GM18858 (cell line): ENCODE measurements around the gene SLAMF9.

Source experiments
- ATAC-seq: cut with Tn5 transposase; IDR thresholded peaks from one replicate; pipeline ENCODE4 v1.9.1; 2021; ENCODE audit not compliant: unreplicated experiment

Gene SLAMF9

DNA sequence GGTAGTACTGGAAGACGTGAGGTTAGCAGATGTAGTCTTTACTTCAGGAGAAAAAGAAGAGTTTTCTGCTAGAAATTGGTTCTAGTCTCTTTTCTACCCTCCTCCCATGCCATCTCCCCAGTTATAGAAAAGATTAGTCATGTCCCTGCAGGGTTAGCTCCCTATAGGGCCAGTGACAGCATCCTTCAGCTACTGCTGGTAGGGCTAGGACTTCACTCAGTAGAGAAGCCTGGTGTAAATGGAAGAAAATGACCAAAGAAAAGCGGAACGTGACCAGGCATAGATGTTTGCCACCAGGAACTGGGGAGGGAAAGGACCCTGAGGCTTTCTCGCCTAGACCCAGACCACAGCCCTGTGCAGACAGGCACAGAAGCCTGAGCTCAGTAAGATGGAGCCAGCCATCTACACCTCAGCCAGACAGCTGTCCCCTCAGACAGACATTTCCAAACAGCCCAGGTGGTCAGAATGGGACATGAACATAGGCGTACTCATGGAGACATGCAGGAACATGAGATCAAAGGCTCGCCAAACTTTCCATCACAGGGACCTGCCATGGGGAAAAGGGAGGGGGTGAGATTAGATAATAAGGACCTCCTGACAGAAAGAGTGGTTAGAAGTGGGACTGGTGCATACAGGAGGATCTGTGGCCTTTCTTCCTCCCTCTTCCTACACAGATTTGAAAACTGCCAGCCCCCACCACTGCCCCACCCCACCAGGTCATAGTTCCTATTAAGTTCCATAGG is 23.5 kb upstream of the SLAMF9 start:
- ATAC-seq: no peak

DNA sequence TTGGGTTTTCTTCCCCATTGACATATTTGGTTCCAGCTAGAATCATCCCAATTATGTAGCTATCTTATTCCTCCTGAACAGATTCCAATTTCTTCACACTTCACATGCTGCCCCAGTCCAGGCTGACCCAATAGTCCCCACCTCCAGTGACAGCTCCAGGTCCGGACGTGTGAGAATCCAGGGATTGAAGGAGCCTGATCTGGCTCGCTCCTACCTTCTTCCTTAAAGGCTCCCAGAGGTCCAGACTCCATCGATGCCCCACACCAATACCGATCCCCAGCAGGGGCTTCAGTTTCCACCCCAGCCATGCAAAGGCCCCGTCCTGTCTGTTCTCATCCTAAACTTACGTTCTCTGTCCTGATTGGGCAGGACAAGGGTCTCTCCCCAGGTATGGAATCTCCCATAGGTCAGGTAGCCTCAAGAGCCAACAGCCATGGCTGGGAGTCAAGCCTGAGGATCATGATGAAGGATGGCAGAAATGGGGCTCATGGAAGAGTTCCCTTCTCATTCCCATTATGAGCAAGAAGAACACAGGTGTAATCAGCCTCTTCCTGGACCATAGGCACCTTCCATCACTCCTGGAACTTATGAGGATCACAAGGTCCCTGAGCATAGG is 20.4 kb upstream of the SLAMF9 start:
- no peak for ATAC-seq

DNA sequence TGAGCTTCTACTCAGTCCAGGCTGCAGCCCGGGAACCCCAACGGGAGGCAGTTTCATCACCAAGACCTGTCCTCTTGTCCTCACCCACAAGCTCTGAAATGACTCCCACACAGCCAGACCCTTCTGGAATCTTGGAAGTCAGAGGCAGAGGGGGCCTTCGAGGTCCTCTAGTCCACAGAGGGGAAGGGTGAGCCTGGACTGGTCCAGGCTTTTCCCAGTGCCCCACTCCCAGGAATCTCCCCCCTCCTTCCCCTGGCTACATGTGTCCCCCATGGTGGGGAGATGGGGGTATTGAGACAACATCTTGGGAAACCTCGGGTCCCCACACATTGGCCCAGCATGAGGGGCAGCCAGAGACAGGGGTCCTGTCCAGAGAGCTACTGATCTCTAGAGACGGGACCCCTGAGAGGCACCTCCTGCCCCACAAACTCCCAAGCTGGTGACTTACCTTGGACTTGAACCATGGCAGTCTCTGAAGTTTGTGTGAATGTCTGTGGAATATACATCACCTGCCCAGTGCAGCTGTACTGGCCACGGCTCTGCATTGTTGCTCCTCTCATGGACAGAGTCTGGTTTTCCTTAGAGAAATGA is 19.4 kb upstream of the SLAMF9 start:
- ATAC-seq: no peak

DNA sequence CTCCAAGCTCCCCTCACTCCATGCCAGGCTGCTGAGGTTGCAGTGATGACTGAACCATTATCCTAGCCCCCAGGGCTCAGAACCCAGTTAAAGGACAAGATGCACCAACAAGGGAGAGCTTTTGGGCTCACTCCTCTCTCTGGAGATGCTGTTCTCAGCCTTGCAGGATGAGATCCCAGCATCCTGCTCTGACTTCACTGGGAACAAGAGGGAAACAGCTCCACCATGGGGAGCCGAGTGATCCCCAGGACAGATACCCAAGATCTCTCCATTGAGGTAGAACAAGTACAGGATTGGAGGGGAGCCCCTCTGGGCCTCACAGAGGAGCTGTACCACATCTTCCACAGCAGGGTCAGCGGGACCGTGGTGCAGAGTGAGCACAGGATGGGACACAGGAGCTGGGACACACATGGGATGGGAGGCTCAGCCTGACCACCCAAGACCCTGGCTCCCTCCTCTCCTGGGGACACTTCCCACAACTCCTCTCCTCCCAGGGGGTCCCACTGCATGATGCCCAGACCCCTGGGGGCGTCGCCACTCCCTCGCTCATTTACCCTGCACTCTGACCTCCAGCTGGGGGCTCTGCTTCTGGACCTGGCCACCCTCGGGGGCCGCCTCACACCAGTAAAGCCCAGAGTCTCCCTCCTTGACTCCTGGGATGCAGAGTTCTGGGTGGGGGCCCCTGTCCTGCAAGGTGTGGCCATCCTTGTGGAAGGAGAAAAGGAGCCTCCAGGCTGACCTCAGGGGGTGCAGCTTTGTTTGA is 18.6 kb upstream of the SLAMF9 start:
- no peak for ATAC-seq

DNA sequence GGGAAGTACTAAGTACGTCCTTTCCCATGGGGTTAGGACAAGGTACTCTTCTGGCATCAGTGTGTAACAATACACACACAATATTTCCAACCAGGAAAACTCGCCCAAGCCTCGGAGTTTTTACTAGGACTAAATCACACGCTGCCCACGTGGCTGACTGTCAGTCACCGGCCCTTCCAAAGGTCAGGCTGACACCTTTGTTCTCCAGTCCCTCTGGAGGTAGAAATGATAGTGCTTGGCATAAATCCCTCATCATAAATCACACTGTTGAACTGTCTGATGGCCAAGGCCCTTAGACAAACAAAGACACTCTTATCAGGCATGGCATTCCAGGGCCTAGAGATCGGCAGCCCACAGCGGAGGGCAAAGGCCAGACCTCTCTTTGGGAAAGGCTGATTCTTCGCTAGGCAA is 16.9 kb upstream of the SLAMF9 start:
- ATAC-seq: no peak

DNA sequence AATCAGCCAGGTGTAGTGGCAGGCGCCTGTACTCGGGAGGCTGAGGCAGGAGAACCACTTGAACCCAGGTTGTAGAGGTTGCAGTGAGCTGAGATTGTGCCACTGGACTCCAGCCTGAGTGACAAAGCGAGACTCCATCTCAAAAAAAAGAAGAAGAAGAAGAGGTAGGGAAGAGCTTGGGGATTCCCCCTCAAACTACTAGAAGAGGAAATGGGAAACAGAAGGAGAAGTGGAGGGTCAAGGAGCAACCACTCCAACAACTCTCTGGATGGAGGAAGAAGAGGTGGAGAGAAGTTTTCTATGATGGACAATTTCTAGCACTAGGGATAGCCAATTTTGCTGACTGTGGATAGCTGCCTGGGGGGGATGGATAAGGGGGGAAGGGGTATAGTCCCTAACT is 14.9 kb upstream of the SLAMF9 start:
- no peak for ATAC-seq

DNA sequence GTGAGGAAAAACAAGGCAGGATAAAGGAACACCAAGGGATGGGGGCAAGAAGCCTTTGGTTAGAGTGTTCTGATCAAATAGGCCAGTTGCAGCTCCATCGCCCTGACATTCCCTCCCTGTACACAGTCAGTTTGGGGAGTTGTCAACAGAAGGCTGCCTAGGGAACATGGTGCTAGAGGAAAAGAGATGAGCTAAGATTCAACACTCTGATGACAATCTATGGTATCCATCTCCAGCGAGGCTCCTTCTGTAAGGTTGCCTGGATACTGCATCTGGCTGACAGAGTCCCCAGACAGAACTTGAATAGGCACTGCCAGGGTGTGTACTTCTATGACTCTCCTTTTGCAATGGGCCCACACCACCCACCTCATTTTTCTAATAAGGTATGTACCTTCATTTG is 11.2 kb upstream of the SLAMF9 start:
- no peak for ATAC-seq

DNA sequence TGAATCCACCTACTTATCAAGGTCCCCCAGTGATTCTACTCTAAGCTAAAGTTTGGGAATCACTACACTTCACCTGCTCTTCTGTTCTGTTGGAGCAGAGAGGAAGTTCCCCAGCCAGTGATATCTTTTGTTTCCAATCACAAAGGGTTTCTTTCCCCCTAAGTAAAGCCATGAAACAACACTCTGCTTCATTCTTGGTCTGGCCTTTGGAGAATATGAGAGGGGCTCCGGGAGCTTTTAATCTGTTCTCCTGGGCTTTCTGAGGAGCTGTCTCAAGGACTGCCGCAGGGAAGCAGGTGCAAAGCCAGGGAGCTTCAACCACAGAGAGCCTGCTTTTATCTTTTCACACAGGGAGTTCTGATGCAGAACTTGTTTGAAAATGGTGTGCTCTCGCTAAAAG is 10.1 kb upstream of the SLAMF9 start:
- no peak for ATAC-seq

DNA sequence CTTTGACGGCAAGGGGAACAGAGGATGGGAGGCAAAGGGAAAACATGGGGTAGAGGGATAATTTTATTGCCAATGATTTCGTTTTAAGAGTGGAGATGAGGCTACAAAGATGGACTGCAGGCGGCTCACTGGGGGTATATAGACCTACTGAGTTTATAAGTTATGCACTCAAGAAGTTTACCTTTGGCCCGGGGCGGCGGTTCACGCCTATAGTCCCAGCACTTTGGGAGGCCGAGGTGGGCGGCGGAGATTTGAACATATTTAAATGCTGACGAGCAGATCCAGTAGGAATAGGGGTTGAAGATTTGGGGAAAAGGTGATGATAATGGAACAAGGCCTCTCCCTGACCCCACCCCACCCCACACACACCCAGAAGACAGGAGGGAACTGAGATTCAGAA is 8.1 kb upstream of the SLAMF9 start:
- no peak for ATAC-seq

DNA sequence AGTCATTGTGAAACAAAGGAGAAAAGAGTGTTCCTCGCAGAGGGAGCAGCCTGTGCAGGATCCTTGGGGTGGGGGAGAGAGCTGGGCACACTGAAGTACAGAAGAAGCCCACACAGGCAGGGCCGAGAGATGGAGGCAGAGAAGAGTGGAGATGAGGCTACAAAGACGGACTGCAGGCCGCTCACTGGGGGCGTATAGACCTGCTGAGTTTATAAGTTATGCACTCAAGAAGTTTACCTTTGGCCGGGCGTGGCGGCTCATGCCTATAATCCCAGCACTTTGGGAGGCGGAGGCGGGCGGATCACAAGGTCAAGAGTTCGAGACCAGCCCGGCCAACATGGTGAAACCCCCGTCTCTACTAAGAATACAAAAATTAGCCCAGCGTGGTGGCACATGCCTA is 7.6 kb upstream of the SLAMF9 start:
- ATAC-seq: no peak

DNA sequence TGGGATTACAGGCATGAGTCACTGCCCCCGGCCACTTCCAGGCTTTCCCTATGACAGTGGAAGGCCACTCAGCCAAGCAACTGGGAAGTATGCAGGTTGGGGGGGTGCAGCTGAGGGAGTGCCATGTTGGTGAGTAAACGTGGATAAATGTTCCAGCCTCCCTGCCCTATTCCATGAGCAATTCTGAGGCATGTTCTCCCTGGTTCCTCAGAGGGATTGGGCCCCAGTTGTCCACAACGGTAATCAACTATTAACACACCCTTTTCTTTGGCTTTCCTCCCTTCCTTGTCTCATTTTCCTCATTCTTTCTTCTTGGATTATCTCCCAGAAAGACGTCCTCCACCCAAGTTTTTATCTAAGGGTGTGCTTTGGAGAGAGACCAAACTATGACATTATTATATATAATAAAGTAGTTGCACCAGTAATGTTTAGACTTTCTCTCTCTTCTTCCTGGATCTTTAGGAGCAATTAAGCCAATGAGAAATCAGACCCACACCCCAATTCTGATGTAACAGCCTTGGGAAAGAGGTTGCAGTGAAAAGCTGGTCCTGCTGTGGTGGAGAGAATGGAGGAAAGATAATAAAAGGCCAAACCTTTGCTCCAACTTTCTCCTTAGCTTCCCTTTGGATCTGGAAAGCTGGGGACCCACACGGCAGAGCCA is 6.8 kb upstream of the SLAMF9 start:
- ATAC-seq: no peak

DNA sequence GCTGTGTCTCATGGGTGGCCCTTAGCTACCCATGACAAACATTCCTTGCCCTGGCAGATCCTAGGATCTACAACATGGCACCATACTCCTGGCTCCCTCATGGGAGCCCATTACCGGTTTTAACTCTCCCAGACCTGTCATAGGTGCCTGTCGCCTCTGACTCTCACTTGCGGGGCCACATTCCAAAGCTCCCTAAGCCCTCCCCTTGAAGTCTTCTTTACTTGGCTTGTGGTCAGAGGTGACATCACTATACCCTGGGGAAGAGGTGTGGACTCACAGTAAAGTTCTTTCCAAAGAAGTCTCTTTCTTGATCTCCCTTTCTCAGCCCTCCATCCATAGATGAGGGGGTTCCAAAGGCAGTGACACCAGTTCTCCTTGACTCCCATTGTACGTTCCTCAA is 5.4 kb upstream of the SLAMF9 start:
- ATAC-seq: no peak

DNA sequence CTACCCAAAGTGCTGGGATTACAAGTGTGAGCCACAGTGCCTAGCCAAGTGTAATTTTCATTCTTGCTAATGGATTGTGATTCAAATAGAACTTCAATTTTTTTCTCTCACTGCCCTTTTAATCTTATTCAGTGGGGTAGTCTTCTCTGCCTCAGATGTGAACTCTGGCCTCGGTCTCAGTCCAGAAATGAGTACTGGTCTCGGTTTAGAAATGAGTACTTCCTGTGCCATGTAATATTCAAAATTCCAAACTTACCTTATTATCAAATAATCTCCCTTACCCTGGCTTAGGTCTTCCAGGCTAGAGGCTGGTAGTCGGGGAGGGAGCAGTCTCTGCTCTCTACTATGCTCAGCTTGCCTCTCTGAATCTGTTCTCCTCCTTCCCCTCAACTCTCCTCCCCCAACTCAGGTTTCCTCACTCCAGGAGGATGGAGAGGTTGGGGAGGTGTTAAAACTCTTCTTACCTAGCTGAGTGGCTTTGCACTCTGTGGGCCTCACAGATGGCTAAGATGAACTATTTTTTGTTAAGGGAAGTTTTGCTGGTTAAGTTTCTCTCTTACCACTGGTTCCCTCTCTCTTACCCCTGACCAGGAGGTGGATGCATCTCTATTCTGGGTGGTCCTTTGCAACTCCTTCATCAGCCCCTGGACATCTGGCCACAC is 4.8 kb upstream of the SLAMF9 start:
- no peak for ATAC-seq

DNA sequence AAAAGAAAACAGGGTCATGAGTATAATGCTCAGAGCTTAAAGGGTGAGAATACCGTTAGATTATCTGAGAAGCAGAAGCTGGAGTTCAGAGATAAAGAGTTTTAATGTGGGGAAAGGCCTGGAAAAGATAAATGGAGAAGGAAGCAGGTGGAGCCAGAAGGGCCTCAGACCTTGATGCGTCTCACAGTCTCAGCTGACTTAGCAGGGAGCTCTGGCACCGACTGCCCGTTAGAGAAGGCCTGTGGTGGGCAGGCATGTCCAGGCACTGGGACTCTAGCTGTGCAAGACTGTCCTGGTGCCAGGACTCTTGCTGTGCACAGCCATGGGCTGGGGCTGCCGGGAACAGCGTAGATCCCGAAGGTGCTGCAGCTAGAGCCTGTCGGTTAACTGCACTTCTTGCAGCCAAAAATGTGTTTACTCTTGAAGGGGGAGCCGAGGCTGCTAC is 3.8 kb upstream of the SLAMF9 start:
- no peak for ATAC-seq

DNA sequence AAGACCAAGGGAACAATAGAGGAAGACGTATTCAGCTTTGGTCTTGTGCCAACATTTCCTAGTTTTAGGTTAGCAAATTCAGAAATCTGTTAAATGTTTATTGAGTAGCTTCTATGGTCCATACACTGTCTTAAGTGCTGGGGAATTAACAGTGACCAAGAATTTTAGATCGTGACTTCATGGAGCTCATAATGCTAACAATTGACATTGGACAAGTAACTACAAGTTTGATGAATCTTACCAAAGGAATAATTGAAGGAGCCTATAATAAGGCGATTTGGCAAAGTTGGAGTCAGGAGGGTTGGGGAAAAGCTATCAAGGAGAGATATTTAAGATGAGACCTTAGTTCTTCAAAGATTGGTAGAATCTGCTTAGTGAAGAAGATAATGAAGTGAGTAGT is 1.4 kb upstream of the SLAMF9 start:
- ATAC-seq: no peak

DNA sequence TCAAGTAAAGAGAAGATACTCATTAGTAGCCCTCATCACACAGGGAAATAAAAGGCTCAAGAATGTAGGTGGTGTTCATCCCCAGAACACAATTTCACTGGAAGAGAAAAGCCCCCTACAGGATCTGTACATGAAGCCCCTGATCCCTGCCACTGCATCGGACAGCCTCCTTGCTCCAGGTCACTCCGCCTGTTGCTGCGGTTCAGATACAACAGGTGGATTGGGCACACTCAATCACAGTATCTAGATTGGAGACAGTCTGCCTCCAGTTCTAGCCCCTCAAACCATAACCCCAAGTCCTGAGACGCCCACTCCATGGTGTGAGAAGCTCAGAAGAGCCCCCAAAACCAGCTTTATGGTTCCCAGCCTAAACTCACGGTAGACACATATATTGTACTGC is 1.1 kb downstream of the SLAMF9 start:
- ATAC-seq: no peak

DNA sequence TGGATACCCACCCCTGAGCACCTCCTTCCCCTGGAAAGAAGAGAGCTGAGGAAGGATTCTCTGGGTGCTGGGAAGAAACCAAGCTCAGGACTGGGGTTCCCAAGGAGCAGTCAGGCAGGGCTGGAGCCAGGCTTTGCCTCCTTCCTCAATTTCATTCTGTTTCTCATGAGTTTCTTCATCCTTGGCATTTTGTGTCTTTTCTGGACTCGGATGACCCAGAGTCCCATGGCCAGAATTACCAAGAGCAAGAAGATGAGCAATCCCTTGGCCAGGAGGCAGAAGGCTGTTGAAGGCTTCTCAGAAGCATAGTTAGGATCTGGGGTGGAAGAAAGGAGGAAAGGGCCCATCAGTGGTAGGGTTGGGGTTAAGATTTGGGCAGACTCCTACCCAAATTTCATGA is 2.5 kb downstream of the SLAMF9 start:
- ATAC-seq: no peak

DNA sequence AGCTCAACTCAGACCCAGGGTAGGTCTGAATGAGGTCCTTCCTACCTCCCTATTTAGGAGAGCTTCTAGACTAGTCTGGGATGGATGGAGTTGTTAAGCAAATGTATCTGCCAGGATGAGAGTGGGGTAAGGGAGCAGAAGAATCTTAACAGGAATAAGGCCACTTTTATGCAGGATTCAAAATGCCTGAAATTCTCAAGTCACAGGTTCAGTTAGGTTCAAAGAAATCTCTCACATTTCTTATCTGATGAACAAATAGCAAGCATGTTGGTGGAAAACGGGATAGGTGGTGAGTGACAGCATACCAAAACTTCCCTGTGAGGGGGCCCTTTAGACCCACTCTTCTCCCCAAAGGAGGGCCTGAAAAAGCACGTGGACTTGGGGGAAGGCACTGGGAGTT is 3.0 kb downstream of the SLAMF9 start:
- no peak for ATAC-seq

DNA sequence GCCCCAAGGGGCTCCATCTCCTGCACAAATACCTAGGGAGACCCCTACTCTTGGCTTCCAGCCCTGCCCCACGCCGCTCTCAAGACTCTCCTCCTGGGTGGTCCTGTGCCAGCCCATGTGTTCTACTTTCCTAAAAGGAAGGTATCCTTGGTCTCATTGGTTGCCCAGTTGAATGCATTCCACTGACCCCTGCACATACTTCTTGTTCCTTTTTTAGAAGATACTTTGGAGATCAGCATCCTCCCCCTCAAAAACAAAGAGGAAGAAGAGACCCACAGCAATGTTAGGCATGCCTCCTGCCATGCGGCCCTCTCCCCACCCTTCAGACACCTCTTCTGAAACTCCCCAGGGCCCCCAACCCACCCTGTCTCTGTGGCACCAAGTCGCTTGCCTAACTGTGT is 4.1 kb downstream of the SLAMF9 start:
- no peak for ATAC-seq

DNA sequence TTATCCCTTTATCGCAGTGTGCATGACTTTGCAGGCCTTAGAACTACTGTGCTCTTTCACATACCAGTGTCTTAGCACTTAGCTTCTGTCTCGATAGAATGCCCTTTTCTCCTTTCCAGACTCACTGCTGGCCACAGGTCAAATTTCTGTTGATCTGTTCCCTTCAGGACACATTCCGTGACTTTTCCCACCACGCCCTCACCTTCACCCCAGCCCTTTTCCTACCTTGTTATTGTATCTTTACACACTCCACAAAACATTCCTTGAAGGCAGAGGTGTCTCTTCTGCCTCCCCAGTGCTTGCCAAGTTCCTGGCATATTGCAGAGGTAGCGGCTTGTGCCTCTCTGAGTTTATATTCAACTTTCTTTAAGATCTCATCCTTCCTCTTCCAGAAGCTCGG is 4.9 kb downstream of the SLAMF9 start:
- ATAC-seq: no peak

DNA sequence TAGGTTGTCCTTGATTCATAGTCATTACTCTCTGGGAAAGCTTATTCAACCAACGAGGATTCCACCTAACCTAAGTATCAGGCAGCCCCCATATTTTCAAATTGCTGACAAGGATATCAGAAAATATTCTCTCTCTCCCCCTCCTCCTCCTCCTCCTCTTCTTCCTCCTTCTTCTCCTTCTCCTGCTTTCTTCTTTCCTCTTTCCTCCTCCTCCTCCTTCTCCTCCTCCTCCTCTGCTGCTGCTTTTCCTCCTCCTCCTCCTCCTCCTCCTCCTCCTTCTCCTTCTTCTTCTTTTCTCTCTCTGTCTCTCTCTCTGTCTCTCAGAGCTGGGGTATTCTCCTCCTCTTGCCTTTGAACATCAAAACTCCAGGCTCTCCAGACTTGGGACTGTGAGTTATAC is 6.1 kb downstream of the SLAMF9 start:
- ATAC-seq: no peak
